HFF-Myc (cell line): ENCODE results near the gene FOXC2.

ENCODE experiments used
- DNase-seq: peaks from one replicate; pipeline ENCODE4 v3.0.0-alpha.2; 2011; ENCODE audit warnings: low read depth; ENCODE audit errors: extremely low read depth
- H3K4me3 ChIP-seq: replicated peaks from 2 replicates; pipeline ENCODE4 v1.5.1; 2011; ENCODE audit warnings: low read depth, mild to moderate bottlenecking, control low read depth, low read length
- TF ChIP-seq, protein P1 (sequence below): IDR thresholded peaks from 2 replicates; pipeline ENCODE4 v1.5.1; 2012; ENCODE audit warnings: mild to moderate bottlenecking, low read depth, low read length, control low read depth; ENCODE audit errors: missing control alignments

The FOXC2 gene

GRCh38 chr16:86528061-86528929, 38.3 kb upstream of the FOXC2 start:
- DNase-seq, result no peak
- TF ChIP-seq, protein P1, sequence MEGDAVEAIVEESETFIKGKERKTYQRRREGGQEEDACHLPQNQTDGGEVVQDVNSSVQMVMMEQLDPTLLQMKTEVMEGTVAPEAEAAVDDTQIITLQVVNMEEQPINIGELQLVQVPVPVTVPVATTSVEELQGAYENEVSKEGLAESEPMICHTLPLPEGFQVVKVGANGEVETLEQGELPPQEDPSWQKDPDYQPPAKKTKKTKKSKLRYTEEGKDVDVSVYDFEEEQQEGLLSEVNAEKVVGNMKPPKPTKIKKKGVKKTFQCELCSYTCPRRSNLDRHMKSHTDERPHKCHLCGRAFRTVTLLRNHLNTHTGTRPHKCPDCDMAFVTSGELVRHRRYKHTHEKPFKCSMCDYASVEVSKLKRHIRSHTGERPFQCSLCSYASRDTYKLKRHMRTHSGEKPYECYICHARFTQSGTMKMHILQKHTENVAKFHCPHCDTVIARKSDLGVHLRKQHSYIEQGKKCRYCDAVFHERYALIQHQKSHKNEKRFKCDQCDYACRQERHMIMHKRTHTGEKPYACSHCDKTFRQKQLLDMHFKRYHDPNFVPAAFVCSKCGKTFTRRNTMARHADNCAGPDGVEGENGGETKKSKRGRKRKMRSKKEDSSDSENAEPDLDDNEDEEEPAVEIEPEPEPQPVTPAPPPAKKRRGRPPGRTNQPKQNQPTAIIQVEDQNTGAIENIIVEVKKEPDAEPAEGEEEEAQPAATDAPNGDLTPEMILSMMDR, result no peak
- no peak overlapping the region for H3K4me3 ChIP-seq

GRCh38 chr16:86529160-86529559, 37.5 kb upstream of the FOXC2 start:
- DNase-seq, result no peak
- TF ChIP-seq, protein P1, result no peak
- no peak overlapping the region for H3K4me3 ChIP-seq

DNA sequence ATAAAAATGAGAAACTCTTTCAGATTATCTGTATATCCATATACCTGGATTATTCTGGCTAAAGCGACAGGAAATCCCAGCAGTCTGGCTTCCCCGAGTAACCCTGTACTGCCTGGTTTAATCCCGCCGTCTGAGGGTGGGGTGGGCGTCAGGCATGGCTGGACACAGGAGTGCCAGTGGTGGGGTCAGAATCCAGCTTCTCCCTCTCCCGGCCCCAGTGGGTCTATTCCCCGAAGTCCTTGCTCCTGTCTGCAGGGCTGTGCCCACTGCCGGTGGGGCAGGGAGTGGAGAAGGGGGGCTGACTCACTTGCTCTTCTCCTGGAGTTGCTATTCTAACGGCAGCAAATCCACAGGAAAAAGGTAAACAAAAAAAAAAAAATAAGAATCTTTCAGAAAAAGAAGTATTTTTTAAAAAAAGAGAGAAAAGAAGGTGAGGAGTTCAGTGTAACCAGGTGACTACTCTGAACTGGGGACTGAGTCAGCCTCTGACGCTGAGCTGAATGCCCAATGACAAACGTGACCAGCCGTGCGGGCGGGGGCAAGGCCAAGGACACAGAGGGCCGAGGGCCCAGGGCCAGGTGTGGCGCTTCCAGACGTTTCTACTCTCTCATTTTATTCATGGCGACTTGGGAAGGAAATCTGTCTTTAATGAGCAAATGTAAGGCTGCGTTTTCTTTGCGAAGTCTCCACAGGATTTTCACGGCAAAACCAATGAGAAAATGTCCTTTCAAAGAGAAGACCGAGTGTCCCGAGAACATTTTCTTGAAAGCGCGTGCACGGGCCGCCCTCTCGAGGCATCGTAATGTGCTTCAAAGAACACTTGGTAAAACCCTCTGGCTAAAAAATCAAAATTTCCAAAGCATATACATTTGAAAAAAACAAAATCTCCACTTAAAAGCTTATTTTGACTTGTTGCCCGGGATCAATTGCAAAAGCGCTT, 36.1 kb upstream of the FOXC2 start:
- no peak for DNase-seq
- H3K4me3 ChIP-seq, result no peak overlapping the region
- TF ChIP-seq, protein P1, result no peak

DNA sequence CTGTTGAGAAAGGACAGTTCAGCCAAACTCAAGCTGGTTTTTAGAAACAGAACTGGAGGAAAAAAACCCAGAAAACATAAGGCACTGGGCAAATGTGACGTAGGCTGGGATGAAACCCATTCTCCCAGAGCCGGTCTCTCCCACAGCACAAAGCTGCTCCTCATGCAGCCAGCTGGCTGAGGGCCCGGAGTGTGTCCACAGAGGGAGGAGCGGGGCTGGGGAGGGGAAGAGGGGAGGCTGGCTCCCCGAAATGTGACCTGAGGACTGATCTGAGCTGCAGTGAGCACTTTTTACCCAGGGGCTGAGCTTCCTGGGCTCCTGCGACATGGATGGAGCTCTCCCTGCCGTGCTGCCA, 35.5 kb upstream of the FOXC2 start:
- TF ChIP-seq, protein P1, result no peak
- H3K4me3 ChIP-seq, result no peak overlapping the region
- no peak for DNase-seq

DNA sequence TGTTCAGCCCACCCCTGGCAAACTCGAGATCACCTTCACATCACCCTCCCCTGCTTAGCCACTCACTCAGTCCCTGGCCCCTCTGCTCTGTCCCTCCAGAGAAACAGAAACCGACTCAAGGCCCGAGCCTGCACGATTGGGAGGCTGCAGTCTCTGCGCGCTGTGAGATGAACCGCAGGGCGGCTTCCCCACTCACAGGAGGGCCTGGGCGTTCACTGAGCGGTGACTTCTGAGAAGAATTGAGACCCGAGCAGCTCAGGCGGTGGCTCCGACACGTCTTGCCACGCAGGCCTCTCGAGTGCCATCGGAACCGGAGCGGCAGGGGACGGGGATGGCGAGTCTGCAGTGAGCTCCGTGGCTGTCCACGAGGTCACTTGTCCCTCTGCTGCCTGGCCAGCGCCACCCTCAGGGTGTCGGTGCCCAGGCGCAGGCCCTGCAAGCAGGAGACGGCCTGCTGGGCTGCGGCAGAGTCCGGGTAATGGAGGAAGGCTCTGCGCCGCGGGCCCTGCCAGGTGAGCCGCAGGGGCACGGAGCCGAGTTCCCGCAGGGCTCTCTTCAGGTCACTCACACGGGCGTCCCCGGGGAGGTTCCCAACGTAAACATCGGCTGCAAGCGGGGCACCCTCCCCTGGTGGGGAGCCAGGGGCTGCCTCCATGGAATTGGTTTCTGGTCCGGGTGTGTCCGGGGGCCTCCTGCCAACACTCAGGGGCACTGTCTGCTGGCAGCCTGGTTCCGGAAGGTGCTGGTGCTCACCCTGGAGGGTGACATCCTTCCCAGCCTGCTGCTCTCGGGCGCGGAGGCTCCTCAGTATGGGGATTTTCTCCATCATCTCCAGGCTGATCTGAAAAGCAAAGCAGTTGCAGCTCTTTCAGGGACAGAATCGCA, 34.7 kb upstream of the FOXC2 start:
- no peak for DNase-seq
- H3K4me3 ChIP-seq, result no peak overlapping the region
- TF ChIP-seq, protein P1, result no peak

DNA sequence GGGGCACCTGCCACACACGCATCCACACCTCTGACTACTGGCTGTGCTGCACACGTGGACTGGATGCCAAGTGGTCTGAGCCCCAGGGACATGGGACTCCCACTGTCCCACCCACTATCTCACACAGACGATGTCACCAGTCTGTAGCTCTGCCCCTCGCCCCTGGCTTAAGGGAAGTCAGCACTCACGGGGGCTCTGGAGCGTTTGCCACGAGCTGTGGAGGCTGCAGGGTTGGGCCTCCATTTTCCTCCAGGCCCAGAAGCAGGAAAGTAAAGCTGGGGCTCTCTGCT, 34.2 kb upstream of the FOXC2 start:
- TF ChIP-seq, protein P1, result no peak
- no peak overlapping the region for H3K4me3 ChIP-seq

More for the DNA sequence above, 34.2 kb upstream of the FOXC2 start:
- no peak for DNase-seq
